Raji (cell line): ENCODE measurements around the gene THBS1.

Experiments used
- POLR2A ChIP-seq: IDR thresholded peaks from 2 replicates; pipeline ENCODE4 v1.6.1; 2011; ENCODE audit warnings: low read depth, low read length, control low read depth; ENCODE audit not compliant: insufficient read depth

Gene THBS1

DNA sequence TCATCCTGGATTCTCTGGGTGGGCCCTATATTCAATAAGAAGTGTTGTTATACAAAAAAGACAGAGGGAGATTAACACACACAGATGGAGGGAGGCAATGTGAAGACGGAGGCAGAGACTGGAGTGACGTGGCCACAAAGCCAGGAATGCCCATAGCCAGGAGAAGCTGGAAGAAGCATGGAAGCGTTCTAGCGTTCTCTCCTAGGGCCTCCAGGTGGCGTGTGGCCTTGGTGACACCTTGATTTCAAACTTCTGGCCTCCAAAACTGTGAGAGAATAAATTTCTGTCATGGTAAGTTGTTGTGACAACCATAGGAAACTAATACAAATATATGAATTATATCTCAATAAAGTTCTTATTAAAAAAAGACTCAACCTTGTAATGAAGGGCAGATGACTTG lies 21.3 kb downstream of the THBS1 start:
- TF ChIP-seq POLR2A, result no peak

GRCh38 chr15:39605146-39605545 lies 24.3 kb downstream of the THBS1 start:
- TF ChIP-seq POLR2A, result no peak

DNA sequence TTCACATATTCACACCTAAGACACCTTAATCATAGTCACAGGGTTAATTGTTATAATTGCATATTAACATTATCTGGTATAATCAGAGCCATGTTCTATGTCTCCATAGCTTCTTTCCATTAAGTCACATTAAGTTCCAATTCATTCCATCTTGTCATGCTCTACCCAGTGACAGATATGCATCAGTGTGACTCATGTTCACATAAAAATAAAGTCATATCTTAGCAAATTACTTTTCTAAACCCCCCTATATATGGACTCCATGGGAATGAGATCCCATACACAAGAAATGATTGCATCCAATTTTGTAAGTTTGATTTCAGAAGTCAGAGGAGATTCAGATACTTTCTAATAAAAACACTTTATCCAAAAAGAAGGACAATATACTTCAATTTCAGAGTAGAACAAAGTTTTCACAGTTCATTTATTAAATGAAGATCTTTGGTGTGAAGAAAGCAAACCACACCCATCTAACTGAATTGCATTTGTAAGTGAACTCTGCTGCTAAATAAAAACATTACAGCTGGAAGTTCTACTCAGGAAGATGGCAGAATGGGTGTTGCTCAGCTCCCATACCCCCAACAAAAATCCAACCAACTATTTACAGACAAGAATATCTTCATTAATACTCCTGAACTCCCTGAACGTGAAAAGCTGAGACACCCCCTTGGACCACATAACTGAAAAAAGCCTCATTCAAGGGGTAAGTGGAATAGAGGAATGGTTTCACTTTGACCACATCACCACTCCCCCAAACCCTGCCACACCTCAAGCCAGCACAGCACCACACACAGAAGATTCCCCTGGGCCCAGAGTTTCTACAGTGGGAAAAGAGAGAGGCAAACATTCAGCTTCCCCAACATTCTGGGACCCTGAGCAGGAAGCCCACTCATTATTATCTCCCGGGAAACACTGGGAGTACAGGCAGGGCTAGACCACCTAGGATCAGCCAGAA lies 27.6 kb downstream of the THBS1 start:
- TF ChIP-seq POLR2A, result no peak

GRCh38 chr15:39609166-39609916 lies 28.5 kb downstream of the THBS1 start:
- no peak for TF ChIP-seq POLR2A

GRCh38 chr15:39610665-39611064 lies 29.8 kb downstream of the THBS1 start:
- TF ChIP-seq POLR2A, result no peak

- no peak for TF ChIP-seq POLR2A
These were observed 32.4 kb downstream of the THBS1 start for GRCh38 chr15:39613271-39613670.

- no peak for TF ChIP-seq POLR2A
These were observed 33.0 kb downstream of the THBS1 start for GRCh38 chr15:39613861-39614260.

DNA sequence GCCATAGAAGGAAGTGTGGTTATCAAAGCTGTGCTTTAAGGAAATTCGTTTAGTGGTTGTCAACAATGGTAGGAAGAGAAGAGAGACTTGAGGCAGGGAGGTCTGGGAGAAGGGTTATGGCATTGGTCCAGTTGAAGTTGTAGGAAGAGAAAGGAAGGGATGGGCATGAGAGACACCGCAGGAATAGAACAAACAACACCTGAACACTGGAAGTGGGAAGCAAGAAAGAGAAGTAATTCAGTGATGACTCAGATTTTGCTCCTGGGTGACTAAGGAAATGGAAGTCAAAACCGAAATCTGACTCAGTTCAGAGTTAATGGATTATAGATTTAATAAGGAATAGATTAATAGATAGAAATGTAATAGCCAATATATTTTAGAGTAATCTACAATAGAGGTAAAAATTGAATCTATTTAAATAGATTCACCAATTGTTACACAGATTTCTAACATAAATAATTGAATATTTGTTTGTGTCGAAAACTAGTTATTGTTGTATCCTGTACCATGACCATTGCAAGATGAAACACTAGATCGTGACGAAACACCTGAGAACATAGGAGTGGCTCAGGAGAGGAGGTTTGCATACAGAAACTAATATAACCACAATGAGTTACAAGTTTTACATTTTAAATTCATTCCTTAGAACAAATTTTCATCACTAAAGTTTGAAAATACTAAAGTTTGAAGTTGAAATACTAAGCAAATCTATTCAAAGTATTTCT lies 36.0 kb downstream of the THBS1 start:
- no peak for TF ChIP-seq POLR2A

GRCh38 chr15:39618063-39618823 lies 37.4 kb downstream of the THBS1 start:
- no peak for TF ChIP-seq POLR2A

GRCh38 chr15:39621210-39621609 lies 40.3 kb downstream of the THBS1 start:
- TF ChIP-seq POLR2A, result no peak

GRCh38 chr15:39621976-39622375 lies 41.1 kb downstream of the THBS1 start:
- no peak for TF ChIP-seq POLR2A

DNA sequence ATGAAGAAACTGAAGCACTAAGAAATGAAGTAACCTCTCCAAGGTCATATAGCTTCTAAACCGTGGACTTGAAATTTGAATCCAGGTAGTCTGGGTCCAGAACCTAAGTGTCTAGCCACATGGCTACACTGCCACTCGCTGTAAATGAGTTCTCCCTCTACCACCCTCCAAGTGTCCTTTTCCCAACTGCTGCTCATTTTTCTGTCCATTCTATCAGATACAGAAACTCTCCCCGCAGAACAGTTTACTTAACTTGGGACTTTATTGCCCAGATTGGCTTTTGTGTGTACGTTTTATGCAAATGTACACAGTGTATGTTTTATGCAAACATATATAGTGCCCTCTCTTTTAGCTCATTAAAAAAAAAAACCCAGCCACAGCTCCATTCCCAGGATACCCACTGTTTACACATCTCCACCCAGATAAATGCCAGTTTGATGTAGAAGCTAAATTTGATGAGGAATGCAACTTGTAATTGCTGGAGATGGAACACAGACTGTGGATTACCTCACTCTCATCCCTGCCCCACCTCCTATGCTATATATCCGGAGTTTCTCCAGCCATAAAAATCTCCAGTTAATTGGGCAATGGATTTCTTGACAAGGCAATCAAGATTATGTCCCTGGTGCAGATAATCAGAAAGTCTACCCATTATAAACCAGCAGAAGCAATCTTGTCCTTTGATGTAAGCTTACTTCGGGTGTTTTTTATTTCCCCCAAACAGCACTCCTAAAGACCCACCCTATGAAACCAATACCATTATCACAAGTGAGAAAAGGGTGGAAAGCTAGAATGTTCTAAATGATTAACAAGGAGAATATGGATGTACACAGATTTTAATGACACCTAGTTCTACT lies 42.0 kb downstream of the THBS1 start:
- no peak for TF ChIP-seq POLR2A

DNA sequence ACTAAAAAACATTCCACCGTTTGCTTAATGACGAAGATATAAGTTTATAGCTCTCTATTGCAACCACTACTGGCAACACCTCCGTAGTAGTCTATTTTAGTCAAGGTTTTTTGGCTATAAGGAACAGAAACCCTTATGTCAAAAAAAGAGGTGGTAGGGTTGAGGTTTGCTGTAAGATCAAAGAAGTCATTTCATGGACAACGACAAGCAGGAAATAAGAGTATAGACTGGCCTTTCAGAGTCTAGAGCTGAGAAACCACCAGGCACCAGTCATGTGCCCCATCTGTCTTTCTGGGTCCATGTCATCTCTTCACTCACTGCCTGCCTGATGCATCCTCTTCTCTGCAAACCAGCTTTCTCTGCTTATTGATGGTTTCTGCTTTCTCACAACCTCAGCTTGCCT lies 42.7 kb downstream of the THBS1 start:
- no peak for TF ChIP-seq POLR2A

DNA sequence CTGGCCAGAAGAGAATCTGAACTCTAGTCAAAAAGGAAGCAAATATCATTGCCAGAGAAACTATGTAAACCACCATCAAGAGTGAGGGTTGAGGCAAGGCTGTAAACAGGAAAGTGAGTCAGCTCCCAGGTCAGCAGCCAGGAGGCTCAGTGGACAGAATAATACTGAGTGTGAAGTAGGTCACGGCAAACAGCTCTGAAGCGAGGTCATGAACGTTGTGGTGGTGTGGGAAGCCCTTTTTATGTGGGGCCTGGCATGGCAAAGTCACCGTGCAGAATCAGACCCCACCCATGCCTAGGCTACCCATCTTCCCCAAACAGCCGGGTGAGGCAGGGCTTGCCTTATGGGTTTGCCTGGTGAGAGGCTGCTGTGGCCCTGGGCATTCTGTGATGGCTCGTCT lies 43.9 kb downstream of the THBS1 start:
- no peak for TF ChIP-seq POLR2A

GRCh38 chr15:39625451-39625850 lies 44.6 kb downstream of the THBS1 start:
- TF ChIP-seq POLR2A, result no peak
